Bronchial epithelial cell (primary cell): ENCODE measurements around the gene HNF4A. TPM values are rescaled to one million over a fixed set of nuclear protein-coding genes. Genes with fewer than 3 reads are reported as not detected.

Experiments used
- DNase-seq: peaks from one replicate; pipeline ENCODE4 v3.0.0-alpha.2; 2010; ENCODE audit warnings: low read depth
- FAIRE-seq: peaks from 2 replicates; lab custom pipeline; 2011; peaks lifted over from hg19 to GRCh38; lab: Jason Lieb, UNC
- H3K27me3 ChIP-seq: 2 replicates; pipeline ENCODE4 v1.5.1; 2011; ENCODE audit warnings: low read length; ENCODE audit not compliant: control insufficient read depth, insufficient read depth
- H3K36me3 ChIP-seq: 2 replicates; pipeline ENCODE4 v1.5.1; 2011; ENCODE audit warnings: low read length; ENCODE audit not compliant: control insufficient read depth, insufficient read depth
- H3K4me3 ChIP-seq: 2 replicates; pipeline ENCODE4 v1.5.1; 2011; ENCODE audit warnings: mild to moderate bottlenecking, low read depth, low read length, control low read depth
- CTCF ChIP-seq: IDR thresholded peaks from 2 replicates; pipeline ENCODE4 v1.5.1; 2011; ENCODE audit warnings: mild to moderate bottlenecking, moderate library complexity, low read length, control low read depth, inconsistent platforms; ENCODE audit not compliant: insufficient read depth, severe bottlenecking
- total RNA-seq: library from RNA; depleted of rRNA; stranded (reverse); fragments of >200 nt; gene quantifications from 2 replicates; pipeline ENCODE4 v1.2.1, GENCODE V29; 2014

The HNF4A gene
- total RNA-seq, 1 donor from 2014 or later = not detected

- FAIRE-seq = no peak
- no peaks in the 10 kb centered on the region for H3K27me3 ChIP-seq
- no peak for TF ChIP-seq CTCF
- H3K4me3 ChIP-seq = no peak overlapping the region
- H3K36me3 ChIP-seq = no peaks in the 10 kb centered on the region
- no peak for DNase-seq
These were observed 49.0 kb downstream of the HNF4A start for GRCh38 chr20:44404204-44405181.

- no peak for TF ChIP-seq CTCF
- DNase-seq = no peak
- no peaks in the 10 kb centered on the region for H3K27me3 ChIP-seq
- no peak for FAIRE-seq
- H3K4me3 ChIP-seq = no peak overlapping the region
- H3K36me3 ChIP-seq = no peaks in the 10 kb centered on the region
These were observed 49.8 kb downstream of the HNF4A start for GRCh38 chr20:44405257-44405656.

GRCh38 chr20:44405785-44406571, 50.5 kb downstream of the HNF4A start:
- no peak overlapping the region for H3K4me3 ChIP-seq
- no peak for TF ChIP-seq CTCF
- H3K27me3 ChIP-seq = no peaks in the 10 kb centered on the region
- FAIRE-seq = no peak
- H3K36me3 ChIP-seq = no peaks in the 10 kb centered on the region
- DNase-seq = no peak

GRCh38 chr20:44406572-44407137, 51.2 kb downstream of the HNF4A start:
- Histone ChIP-seq H3K27me3 (no peaks in the 10 kb centered on the region), H3K36me3 (no peaks in the 10 kb centered on the region), H3K4me3 (no peak overlapping the region)
- FAIRE-seq (no peak), DNase-seq (no peak)
- TF ChIP-seq CTCF = no peak

- Histone ChIP-seq H3K36me3 (no peaks in the 10 kb centered on the region), H3K27me3 (peaks cover 1% of the 10 kb centered on the region), H3K4me3 (no peak overlapping the region)
- TF ChIP-seq CTCF = no peak
- FAIRE-seq = no peak
- DNase-seq = peak; percentile 95
These were observed 52.1 kb downstream of the HNF4A start for GRCh38 chr20:44407402-44408184.
